HG02759 (cell line): ENCODE data around the gene CARD11.
"Not testable (repeated sequence)": the region's sequence is repeated elsewhere in the genome, so short reads cannot be mapped to it uniquely, and the experiment has no call there.

ENCODE experiments used
- ATAC-seq: cut with Tn5 transposase; IDR thresholded peaks from one replicate; pipeline ENCODE4 v1.9.1; 2021; ENCODE audit warnings: mild to moderate bottlenecking, moderate library complexity; ENCODE audit not compliant: unreplicated experiment

The CARD11 gene

DNA sequence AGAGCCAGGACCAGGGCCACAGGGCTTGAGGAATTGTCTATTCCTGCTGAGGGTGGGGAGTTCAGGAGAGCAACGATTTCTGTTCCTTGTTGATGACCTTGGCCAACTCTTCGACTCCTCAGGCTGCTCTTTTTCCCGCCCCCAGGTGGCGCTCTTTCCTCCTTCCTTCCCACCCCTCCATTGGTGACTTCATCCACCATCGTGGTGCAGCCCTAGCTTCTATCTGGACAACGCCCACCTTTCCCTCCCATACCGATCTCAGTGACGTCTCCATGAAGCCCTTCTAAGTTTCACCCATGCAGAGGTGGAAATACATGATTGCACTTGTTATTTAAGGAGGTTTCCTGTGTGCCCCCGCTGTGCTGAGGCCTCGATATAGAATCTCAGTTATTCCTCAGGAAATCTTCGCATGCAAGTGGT, 22.1 kb upstream of the CARD11 start:
- ATAC-seq, result peak; percentile 25

DNA sequence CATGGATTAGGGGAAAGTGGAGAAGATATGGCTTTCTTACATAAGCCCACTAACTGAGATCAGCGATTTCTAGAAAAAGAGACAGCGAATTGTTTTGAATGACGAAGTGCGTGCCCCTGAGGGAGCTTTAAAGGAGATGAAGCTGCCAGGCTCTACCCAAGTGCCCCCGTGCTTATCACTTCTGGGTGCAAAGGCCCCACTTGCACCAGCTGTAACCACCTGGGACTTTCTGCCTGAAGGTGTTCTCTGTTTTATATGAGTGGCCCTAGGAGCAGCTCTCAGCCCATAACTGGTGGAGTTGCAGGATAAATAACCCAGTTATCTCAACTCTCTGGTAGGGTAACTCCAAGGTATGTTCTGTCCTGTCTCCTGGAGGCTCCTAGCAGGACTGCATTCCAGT, 20.4 kb upstream of the CARD11 start:
- no peak for ATAC-seq

DNA sequence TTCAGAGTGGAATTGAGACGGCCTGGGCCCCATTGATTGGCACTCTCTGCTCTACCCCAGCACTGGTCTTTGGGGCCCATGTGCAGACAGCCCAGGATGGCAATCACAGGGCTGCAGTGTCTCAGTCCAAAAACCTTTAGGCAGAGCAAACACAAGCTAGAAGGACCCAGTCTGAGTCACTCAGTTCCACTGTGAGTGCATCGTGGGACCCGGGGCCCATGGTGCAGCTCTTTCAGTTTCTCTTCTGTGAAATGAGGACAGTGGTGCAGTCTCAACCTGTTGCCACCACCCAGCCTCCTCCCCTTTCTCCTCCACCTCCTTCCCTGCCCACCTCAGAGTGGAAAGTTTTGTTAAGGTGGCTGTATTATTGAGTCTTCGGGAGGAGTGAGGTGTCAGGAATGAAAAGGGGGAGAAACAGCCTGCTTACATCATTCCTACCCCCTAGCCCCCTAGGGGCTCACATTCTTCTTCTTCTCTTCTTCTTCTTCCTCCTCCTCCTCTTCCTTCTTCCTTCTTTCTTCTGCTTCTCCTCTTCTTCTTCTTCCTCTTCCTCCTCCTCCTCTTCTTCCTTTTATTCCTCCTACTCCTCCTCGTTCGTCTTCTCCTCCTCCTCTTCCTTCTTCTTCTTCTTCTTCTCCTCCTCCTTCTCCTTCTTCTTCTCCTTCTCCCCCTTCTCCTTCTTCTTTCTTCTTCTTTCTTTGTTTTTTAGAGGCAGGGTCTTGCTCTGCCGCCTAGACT, 19.5 kb upstream of the CARD11 start:
- peak; percentile 85 for ATAC-seq

DNA sequence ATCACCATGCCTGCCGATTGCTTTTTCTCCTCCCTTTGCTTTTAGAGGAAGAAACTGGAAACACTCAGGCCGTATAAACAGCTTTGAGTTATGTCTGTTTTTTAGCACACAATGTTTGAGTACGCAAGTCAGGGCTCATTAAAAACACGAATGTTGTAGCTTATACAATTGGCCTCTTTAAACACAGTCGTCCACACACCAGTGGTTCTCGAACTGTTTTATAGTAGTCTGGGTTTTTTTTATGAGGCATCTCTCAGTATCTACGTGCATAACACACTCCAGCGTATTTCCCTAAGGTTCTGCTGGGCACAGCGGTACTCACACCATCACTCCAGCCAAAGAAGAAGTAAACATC, 13.4 kb upstream of the CARD11 start:
- ATAC-seq, result no peak

DNA sequence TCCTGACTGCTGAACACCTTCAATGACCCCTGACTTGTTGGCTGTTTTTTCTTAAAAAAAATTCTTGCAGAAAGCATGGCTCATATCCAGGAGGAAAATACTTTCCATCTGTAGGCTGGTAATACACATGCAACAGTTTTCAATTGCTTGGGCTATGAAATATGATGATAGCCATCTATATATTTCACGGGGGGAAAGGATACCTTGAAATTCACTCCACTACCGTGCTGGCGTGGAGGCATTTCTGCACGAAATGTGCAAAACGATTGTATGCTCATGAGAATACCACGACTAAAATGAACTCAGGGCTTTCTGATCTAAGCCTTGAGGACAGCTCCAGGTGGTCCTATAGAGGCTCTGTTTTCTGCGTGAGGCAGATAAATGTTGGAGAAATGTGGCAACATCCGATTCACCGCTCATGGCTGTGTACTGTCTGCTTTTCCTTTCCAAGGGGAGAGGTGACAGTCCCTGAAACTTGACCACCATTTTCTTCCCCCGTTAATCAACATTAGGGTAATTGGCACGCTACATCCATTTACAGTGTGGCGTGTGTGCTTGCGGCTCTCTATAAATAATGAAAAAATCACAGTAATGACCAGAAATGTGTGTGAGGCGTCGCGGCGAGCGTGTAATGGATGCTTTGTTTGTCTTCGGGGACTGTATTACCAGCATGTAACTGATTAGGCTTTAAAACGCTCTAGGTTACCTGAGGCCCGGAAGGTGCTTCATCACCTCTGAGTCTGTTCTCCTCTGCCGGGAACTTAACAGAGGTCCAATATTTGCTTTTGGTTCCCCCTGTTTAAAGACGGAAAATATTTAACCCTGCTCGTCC, 12.8 kb upstream of the CARD11 start:
- ATAC-seq, result no peak

DNA sequence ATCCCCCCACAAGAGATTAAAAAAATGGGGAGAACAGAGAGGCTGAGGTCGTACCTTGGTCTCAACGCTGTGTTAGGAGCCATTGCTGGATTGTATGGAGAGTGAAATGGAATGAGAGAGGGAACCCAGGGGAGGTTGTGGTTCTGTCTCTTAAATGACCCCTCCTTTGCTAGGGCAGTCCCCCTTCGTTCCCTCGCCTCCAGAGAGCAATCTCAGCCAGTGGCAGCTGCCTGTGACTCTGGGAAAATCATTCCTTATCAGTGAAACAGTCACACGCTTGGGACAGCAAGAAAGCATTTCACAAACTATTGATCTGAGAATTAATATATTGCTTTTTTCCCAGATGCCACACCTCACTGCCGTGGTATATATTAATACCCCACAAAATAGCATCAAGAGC, 12.0 kb upstream of the CARD11 start:
- ATAC-seq, result no peak

DNA sequence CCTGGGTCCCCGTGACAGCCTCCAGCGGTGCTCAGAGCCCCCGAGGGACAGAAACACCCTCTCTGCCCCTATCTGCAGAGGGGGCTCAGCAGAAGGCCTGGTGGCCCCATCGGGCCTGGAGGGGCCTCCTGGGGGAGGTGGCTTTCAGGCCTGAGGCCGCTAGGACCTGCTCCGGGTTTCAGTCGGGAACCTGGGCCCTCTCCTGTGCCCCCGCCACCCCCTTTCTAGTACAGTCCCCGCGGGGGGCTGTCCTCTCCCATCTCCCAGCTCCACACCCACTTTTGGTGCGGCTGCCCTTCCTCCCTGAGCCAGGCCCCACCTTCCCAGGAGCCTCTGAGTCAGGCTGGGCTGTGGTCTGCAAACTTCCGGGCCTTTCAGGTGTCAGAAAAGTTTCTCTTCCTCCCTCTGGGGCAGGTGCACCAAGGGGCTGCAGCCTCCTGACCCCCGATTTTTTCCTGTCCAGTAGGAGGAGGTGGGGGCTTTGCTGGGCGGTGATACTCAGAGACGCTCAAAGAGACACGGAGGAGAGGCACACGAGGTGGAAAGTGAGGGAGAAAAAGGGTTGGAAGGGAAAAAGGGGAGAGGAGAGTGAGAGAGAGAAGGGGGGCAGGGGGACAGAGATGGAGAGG, 692 bp downstream of the CARD11 start:
- peak; percentile 76 for ATAC-seq

DNA sequence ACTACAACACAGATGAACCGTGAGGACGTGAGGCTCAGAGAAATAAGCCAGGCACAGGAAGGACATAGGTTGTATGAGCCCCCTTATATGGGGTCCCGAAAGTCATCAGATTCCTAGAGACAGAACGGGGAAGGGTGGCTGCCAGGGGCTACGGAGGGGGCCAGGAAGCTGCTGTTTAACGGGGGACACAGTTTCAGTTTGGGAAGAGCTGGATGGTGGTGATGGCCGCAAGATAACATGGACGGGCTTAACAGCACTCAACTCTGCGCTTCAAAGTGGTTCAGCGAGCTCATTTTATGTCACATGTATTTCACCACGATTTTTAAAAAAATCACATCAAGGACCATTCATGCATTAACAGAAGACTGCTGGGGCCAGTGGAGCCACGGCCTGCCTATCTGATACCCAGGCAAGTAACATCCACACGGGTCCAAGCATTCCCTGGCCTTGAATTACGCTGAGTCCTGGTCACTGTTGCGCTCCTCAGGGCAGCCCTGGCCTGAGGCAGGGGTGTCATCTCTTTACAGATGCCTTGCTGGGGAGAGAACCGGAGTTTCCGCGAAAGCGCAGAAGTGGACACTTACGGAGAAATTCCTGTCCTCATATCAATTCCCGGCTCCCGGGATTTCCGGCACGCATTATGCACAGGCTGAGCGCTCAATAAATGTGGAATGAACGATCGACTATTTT, 1.5 kb downstream of the CARD11 start:
- ATAC-seq, result no peak

DNA sequence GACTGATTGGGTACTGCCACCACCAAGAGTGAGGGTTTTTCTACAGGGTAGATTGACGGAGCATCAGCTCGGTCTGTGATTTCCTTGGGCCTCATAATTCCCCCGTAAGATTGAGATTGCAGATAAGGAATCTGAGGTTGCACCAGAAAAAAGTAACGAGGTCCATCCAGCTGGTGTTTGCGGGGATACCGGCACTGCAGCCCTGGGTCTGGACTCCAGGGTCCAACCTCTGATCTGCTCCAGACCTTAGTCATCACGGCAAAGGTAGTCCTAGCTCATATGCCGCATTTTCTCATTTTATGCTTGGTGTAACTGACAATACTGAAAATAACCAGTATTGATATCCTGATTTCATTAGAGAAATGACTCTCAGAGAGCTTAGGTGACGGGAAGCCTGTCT, 3.9 kb downstream of the CARD11 start:
- no peak for ATAC-seq

DNA sequence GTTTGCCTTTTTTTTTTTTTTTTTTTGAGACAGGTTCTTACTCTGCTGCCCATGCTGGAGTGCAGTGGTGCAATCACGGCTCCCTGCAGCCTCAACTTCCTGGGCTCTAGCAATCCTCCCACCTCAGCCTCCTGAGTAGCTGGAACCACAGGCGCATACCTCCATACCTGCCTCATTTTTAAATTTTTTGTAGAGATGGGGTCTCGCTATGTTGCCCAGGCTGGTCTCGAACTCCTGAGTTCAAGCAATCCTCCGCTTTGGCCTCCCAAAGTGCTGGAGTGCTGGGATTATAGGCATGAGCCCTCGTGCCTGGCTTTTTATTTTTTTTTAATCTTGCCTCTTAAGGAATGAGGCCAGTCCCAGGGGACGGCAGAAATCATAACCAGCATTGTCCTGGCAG, 5.7 kb downstream of the CARD11 start:
- not testable (repeated sequence) for ATAC-seq

DNA sequence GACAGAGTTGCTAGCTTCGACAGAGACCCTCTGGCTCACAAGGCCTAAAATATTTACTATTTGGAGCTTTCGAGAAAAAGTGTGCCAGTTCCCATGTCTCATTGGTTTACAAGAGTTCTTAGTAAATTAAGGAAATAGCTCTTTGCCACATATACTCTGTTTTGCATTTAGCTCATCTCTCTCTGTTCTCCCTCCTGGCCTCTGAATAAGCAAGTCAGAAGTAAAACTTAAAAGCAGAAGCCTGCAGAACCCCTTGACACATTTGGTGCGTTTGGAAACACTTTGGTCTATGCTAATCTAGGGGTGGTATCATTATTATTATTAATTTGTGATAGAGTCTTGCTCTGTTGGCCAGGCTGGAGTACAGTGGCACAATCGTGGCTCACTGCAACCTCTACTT, 6.4 kb downstream of the CARD11 start:
- no peak for ATAC-seq

DNA sequence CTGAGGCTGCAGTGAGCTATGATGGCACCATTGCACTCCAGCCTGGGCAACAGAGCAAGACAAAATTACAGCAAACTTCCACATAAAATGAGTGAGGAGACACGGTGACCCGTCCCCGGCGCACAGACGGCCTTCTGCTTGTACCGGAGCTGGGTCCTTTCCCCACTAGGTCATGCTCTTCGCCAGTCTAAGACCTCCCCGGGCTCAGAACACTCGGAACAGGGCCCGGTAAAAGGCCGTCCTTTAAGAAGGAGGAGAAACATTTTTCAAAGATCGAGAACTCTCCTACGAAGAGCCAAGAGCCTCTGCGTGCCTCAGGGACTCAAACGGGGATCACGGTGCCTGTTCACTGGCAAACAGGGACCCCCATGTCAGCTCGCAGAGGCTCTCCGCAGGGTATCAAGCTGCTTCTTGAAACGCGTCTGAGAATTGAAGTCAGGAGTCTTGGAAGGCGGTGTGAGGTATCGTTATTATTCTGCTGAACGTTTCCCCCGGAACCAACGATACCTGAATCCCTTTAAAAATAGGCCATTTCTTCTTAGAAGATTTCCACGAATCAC, 9.0 kb downstream of the CARD11 start:
- no peak for ATAC-seq

DNA sequence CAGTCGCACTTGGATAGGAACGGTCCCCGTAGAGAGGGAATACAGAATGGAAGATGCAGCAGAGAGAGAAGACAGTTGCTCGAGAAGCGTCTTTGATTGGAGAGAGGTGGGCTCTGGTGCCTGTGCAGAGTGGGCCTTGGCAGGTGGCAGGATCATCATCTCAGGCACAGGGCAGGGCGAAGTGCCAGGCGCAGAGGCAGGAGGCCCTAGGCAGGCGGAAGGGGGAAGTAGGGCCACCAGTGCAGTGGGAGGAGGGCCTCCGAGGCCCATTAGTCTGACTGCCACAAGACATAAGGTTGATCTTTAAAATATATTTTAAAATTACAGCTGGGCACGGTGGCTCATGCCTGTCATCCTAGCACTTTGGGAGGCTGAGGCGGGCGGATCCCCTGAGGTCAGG, 10.1 kb downstream of the CARD11 start:
- ATAC-seq, result no peak

DNA sequence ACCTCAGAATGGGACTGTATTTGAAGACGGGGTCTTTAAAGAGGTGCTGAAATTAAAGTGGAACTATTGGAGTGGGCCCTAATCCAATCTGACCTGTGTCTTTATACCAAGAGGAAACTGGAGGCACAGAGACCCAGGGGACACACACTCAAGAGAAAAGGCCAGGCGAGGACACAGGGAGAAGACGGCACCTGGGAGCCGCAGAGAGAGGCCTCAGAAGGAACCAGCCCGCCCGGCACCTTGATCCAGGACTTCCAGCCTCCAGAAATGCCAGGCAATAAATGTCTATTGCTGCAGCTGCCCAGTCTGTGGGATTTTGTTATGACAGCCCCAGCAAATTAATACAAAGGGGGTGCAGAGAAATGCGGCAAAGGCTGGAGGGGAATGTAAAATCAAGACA, 10.5 kb downstream of the CARD11 start:
- ATAC-seq, result no peak

DNA sequence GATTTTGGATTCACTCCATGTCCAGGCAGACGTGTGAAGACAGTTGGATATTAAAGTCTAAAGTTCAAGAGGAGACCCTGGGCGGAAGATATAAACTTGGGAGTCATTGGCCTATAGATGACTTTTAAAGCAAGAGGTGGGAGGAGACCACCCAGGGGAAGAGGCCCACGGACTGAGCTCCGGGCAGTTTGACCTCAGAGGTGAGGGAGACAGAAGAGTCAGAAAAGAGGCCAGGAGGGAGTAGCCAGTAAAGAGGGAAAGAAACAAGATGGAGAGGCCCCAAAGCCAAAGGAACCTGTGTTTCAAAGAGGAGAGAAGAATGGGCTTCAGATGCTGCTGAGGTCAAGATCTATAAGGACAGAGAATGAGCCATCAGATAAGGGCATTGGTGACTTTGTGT, 11.4 kb downstream of the CARD11 start:
- ATAC-seq, result no peak

DNA sequence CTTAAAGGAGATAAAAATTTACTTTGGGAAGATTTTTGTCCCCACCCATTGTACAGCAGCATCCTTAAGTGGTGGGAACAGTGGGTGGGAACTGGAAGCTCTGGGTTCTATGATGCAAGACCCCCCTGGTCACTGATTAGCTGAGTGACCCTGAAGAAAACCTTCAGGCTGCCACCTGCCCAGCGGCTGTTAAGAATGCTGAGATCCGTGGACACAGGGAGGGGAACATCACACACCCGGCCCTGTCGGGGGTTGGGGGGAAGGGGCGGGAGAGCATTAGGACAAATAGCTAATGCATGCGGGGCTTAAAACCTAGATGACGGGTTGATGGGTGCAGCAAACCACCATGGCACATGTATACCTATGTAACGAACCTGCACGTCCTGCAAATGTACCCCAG, 14.5 kb downstream of the CARD11 start:
- no peak for ATAC-seq

DNA sequence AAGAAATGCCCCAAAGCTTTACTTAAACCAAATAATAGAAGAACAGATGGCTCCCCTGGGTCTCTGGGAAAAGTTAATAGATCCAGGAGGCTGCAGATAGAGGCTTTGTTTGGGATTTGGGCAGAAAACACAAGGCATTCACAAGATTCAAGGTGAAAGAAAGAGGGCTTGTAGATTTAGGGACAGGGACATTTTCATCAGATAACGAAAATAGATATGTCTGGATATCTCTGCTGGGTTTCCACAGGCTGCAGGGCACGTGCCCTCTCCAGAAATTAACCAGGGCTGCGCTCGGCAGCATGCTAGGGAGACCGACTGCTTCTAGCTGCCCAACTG, 14.9 kb downstream of the CARD11 start:
- no peak for ATAC-seq

DNA sequence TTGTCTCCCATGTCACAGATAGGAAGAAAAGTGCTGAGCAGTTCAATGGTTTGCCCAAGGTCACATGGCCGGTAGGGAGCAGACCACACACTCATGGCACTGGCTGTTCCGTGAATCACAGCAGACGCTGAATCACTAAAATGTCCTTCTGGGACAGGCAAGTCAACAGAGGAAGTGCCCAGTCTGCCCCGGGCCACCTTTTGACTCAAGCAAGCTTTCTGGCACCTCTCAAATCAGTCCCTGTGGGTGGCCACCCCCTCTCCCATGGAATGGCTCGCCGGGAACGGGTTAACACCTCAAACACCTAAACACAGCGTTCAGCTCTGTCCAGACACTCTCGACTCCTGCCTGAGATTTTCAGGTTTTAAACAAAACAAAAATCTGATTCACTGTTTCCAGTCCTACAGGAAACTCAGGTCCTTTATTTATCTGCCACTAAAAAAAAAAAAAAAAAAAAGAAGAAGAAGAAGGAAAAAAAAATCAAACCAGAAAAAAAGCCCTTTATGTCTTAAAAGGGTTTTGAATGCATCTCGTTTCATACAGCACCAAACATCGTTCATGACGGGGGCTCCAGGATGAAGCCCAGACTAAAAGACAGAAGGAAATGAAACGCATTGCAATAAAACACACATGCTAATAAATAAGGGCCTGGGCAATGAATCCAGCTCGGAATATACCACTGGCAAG, 15.5 kb downstream of the CARD11 start:
- no peak for ATAC-seq

DNA sequence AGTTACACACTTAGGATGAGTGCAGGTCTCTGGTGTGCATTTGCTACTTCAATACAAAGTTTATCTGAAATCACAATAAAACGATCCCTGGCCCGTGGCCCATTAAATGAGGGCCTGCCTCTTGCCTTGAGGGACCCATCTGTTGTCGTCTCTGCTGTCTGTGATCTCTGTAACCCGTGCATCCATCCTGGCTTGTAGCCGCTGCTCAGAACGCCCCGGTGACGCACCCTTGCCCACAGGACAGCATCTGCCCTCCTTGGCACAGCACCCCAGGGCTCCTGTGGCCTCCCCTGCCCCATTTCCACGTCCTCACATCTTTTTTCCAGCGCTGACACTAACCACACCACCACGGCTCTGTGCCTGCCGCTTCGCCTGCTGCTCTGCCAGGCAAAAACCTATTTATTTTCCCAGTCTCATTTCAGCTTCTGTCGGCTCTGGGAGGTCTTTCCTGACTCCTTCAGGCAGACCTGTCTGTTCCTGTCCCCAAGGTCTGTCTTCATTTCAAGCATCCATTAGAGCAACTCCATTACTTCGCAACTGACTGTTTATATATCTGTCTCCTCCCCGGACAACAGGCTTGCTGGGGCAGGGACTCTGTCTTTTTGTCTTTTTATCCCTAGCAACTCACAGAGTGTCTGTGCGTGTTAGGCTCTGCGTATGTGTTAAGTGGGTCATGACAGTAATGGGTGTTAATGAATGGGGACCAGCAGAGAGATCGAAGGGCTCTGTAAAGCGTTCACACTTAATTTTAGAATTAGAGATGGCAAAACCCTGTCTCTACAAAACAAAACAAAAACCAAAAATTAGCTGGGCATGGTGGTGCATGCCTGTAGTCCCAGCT, 16.4 kb downstream of the CARD11 start:
- no peak for ATAC-seq

DNA sequence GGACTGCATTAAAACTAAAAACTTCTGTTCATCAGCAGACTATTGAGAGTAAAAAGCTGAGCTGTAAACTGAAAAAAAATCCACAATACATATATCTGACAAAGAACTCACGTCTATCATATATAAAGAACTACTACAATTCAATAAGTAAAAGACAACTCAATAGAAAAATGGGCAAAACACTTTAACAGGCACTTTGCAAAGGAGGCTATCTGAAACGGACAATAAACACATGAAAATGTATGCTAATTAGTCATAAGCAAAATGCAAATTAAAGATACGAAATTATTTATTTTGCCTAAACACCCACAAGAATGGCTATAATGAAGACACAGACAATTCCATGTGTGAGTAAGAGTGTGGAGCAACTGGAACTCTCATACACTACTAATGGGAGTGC, 18.1 kb downstream of the CARD11 start:
- ATAC-seq, result no peak
